HCT116 (cell line): ENCODE data around the gene KRT28. TPM values are rescaled to one million over a fixed set of nuclear protein-coding genes. Genes with fewer than 3 reads are reported as not detected.

Experiments used
- ATAC-seq: fragments of 200-7000 bp; cut with Tn5 transposase; 2 replicates; pipeline ENCODE4 v1.9.1; 2020; ENCODE audit warnings: mild to moderate bottlenecking, moderate library complexity
- BruUV-seq: library from RNA; stranded (reverse); fragments of 400-500 nt; replicated peaks from 2 replicates; lab custom pipeline; 2021; lab: Mats Ljungman, UMichigan
- CTCF ChIA-PET: fragments of 300-600 bp; sonication (Branson Sonifier 250); formaldehyde crosslinking; loops from one replicate; lab custom pipeline; 2021; ENCODE audit warnings: antibody characterized with exemption; lab: Charles Lee
- POLR2A ChIA-PET: fragments of 300-600, 350-600 bp; sonication (Branson Sonifier 250); formaldehyde crosslinking; loops from one replicate; lab custom pipeline; 2021; ENCODE audit warnings: antibody characterized with exemption; lab: Charles Lee
- RAD21 ChIA-PET, 2 experiments: fragments of 300-600 bp; sonication (Branson Sonifier 250); formaldehyde crosslinking; loops; one replicate each; lab custom pipeline; 2023; ENCODE audit warnings: low total read pairs in 2 of 2; ENCODE audit not compliant: uncharacterized antibody in 2 of 2, unreplicated experiment in 2 of 2, low non-redundant PET in 1 of 2; lab: Charles Lee
- DNase-seq: peaks from one replicate; pipeline ENCODE4 v3.0.0-alpha.2; 2010; ENCODE audit warnings: low read depth, low spot score
- H2AFZ ChIP-seq: fragments of 200-600 bp; shearing (Covaris generic), sonication (generic); 2 replicates; pipeline ENCODE4 v1.6.1; 2017; ENCODE audit warnings: low read depth, mixed run types, mixed read lengths, antibody characterized with exemption, low read length; ENCODE audit not compliant: poor library complexity, severe bottlenecking
- H3K27ac ChIP-seq: 2 replicates; pipeline ENCODE4 v1.5.1; 2012; ENCODE audit warnings: low read depth, low read length
- H3K27me3 ChIP-seq: fragments of 200-600 bp; sonication (generic); 2 replicates; pipeline ENCODE4 v1.6.1; 2016; ENCODE audit warnings: mixed run types, low read length, mixed read lengths; ENCODE audit not compliant: insufficient read depth
- H3K36me3 ChIP-seq, 2 experiments: fragments of 200-500 bp in 1 of 2; fragments of 200-600 bp in 1 of 2; sonication (Bioruptor generic) in 1 of 2; sonication (generic) in 1 of 2; 2 replicates each; pipeline versions ENCODE4 v1.5.1 to v1.6.1; 2014 to 2016; ENCODE audit warnings: low read length in 2 of 2, inconsistent platforms in 1 of 2, mixed read lengths in 1 of 2, mixed run types in 1 of 2; ENCODE audit not compliant: insufficient read depth in 2 of 2, control insufficient read depth in 1 of 2
- H3K4me1 ChIP-seq, 2 experiments: fragments of 200-600 bp in 1 of 2; sonication (generic) in 1 of 2; 2 replicates each; pipeline versions ENCODE4 v1.5.1 to v1.6.1; 2012 to 2017; ENCODE audit warnings: low read length in 2 of 2, inconsistent platforms in 1 of 2, mild to moderate bottlenecking in 1 of 2, mixed read lengths in 1 of 2, mixed run types in 1 of 2, moderate library complexity in 1 of 2; ENCODE audit not compliant: insufficient read depth in 2 of 2, control insufficient read depth in 1 of 2
- H3K4me2 ChIP-seq: fragments of 200-600 bp; sonication (generic); 2 replicates; pipeline ENCODE4 v1.6.1; 2017; ENCODE audit warnings: mixed run types, low read length, mixed read lengths
- H3K4me3 ChIP-seq, 2 experiments: fragments of 200-600 bp in 1 of 2; sonication (generic) in 1 of 2; replicated peaks in 1 of 2; 2 replicates each; pipeline ENCODE4 v1.5.1; 2011 to 2016; ENCODE audit warnings: low read length in 2 of 2, control low read depth in 1 of 2, low read depth in 1 of 2, mild to moderate bottlenecking in 1 of 2, mixed read lengths in 1 of 2, mixed run types in 1 of 2
- H3K79me2 ChIP-seq: fragments of 200-600 bp; sonication (generic); 2 replicates; pipeline ENCODE4 v1.6.1; 2017; ENCODE audit warnings: mild to moderate bottlenecking, mixed run types, low read length, moderate library complexity, mixed read lengths; ENCODE audit not compliant: insufficient read depth
- H3K9ac ChIP-seq: fragments of 200-600 bp; sonication (generic); 2 replicates; pipeline ENCODE4 v1.6.1; 2016; ENCODE audit warnings: low read length, mixed read lengths
- H3K9me2 ChIP-seq: fragments of 200-600 bp; sonication (generic), shearing (Covaris generic); 2 replicates; pipeline ENCODE4 v1.6.1; 2017; ENCODE audit warnings: mixed run types, mild to moderate bottlenecking, moderate library complexity; ENCODE audit not compliant: insufficient read depth
- H3K9me3 ChIP-seq, 2 experiments: fragments of 200-500 bp in 1 of 2; fragments of 200-600 bp in 1 of 2; sonication (Bioruptor generic) in 1 of 2; sonication (generic) in 1 of 2; 2 replicates each; pipeline ENCODE4 v1.6.1; 2014 to 2017; ENCODE audit warnings: low read length in 2 of 2, mixed read lengths in 2 of 2, inconsistent platforms in 1 of 2, low read depth in 1 of 2, mild to moderate bottlenecking in 1 of 2, mixed run types in 1 of 2, moderate library complexity in 1 of 2; ENCODE audit not compliant: control insufficient read depth in 1 of 2, insufficient read depth in 1 of 2
- H4K20me1 ChIP-seq: fragments of 200-600 bp; sonication (generic), shearing (Covaris generic); 2 replicates; pipeline ENCODE4 v1.6.1; 2017; ENCODE audit warnings: mixed run types, mild to moderate bottlenecking, moderate library complexity; ENCODE audit not compliant: insufficient read depth
- ATF3 ChIP-seq: IDR thresholded peaks from 2 replicates; pipeline ENCODE4 v1.6.1; 2012
- CBX3 ChIP-seq: IDR thresholded peaks from 2 replicates; pipeline ENCODE4 v1.6.1; 2012; ENCODE audit warnings: low read depth
- CEBPB ChIP-seq: IDR thresholded peaks from 2 replicates; pipeline ENCODE4 v1.6.1; 2012; ENCODE audit warnings: low read depth
- CTCF ChIP-seq, 3 experiments: fragments of 200-600 bp in 1 of 3; sonication (generic) in 1 of 3; IDR thresholded peaks in 2 of 3; conservative IDR thresholded peaks in 1 of 3; 2 replicates each; pipeline ENCODE4 v1.5.1; 2012 to 2017; ENCODE audit warnings: low read depth in 2 of 3, low read length in 2 of 3, antibody characterized with exemption in 1 of 3, borderline replicate concordance in 1 of 3, control low read depth in 1 of 3, mild to moderate bottlenecking in 1 of 3, mixed read lengths in 1 of 3, mixed run types in 1 of 3, moderate library complexity in 1 of 3; ENCODE audit not compliant: insufficient read depth in 1 of 3
- EZH2 ChIP-seq: fragments of 200-600 bp; sonication (generic); IDR thresholded peaks from 2 replicates; pipeline ENCODE4 v1.6.1; 2017; ENCODE audit warnings: antibody characterized with exemption, mixed run types
- EZH2phosphoT487 ChIP-seq: fragments of 200-600 bp; IDR thresholded peaks from 2 replicates; pipeline ENCODE4 v1.6.1; 2018; ENCODE audit warnings: antibody characterized with exemption, borderline replicate concordance
- FOSL1 ChIP-seq: IDR thresholded peaks from 2 replicates; pipeline ENCODE4 v1.6.1; 2012; ENCODE audit warnings: low read depth
- JUND ChIP-seq: IDR thresholded peaks from 2 replicates; pipeline ENCODE4 v1.6.1; 2012
- MAX ChIP-seq: IDR thresholded peaks from 2 replicates; pipeline ENCODE4 v1.6.1; 2012
- POLR2AphosphoS5 ChIP-seq: IDR thresholded peaks from 2 replicates; pipeline ENCODE4 v1.6.1; 2011; ENCODE audit warnings: mild to moderate bottlenecking, low read depth, low read length, moderate library complexity
- RAD21 ChIP-seq: IDR thresholded peaks from 2 replicates; pipeline ENCODE4 v1.6.1; 2012; ENCODE audit warnings: low read depth, mild to moderate bottlenecking
- SIN3A ChIP-seq: IDR thresholded peaks from 2 replicates; pipeline ENCODE4 v1.6.1; 2012; ENCODE audit warnings: low read depth
- SP1 ChIP-seq: IDR thresholded peaks from 2 replicates; pipeline ENCODE4 v1.6.1; 2012; ENCODE audit warnings: low read depth
- SRF ChIP-seq: IDR thresholded peaks from 2 replicates; pipeline ENCODE4 v1.6.1; 2012; ENCODE audit warnings: low read depth
- TCF7L2 ChIP-seq: IDR thresholded peaks from 2 replicates; pipeline ENCODE4 v1.7.0; 2011; ENCODE audit warnings: borderline replicate concordance, inconsistent platforms; ENCODE audit not compliant: insufficient read depth, insufficient read length; ENCODE audit errors: extremely low read depth
- YY1 ChIP-seq: IDR thresholded peaks from 2 replicates; pipeline ENCODE4 v1.6.1; 2011; ENCODE audit warnings: low read length, low read depth, moderate library complexity, mild to moderate bottlenecking; ENCODE audit not compliant: insufficient replicate concordance; ENCODE audit errors: extremely low read depth
- ZBTB33 ChIP-seq: IDR thresholded peaks from 2 replicates; pipeline ENCODE4 v1.6.1; 2011; ENCODE audit warnings: mild to moderate bottlenecking, low read length, moderate library complexity; ENCODE audit not compliant: insufficient replicate concordance; ENCODE audit errors: extremely low read depth
- intact Hi-C: fragments of 100-400 bp; cut with micrococcal nuclease; formaldehyde crosslinking; loops from 2 replicates; pipeline ENCODE4 v1.10.0; 2022
- total RNA-seq: library from RNA; stranded (reverse); gene quantifications from one replicate; pipeline ENCODE4 v1.2.1, GENCODE V29; 2021; ENCODE audit not compliant: unreplicated experiment

The KRT28 gene
- total RNA-seq, 1 experiment from 2014 or later = not detected

GRCh38 chr17:40777971-40778370 lies 21.8 kb downstream of the KRT28 start:
- no TSS peak for BruUV-seq
- DNase-seq (no peak), ATAC-seq (no peak)
- Histone ChIP-seq H3K27me3 (no peaks in the 10 kb centered on the region), H3K4me3 (no peak overlapping the region), H3K4me1 (no peaks in the 10 kb centered on the region), H3K36me3 (no peaks in the 10 kb centered on the region), H3K9ac (no peak overlapping the region), H4K20me1 (no peaks in the 10 kb centered on the region), H2AFZ (no peak overlapping the region), H3K9me3 (no peaks in the 10 kb centered on the region), H3K79me2 (no peaks in the 10 kb centered on the region), H3K27ac (no peak overlapping the region), H3K9me2 (no peaks in the 10 kb centered on the region), H3K4me2 (no peak overlapping the region)
- ChIA-PET CTCF (no interaction called here), POLR2A (no interaction called here), RAD21 (no interaction called here)
- intact Hi-C loops = no loop called here
- TF ChIP-seq EZH2 (no peak), CBX3 (no peak), MAX (no peak), SP1 (no peak), ATF3 (no peak), YY1 (no peak), SRF (no peak), FOSL1 (no peak), TCF7L2 (no peak), CEBPB (no peak), SIN3A (no peak), JUND (no peak), EZH2phosphoT487 (no peak)

GRCh38 chr17:40777459-40777858 lies 22.3 kb downstream of the KRT28 start:
- no peaks in the 10 kb centered on the region for H3K9me3 ChIP-seq
- H3K4me3 ChIP-seq = no peak overlapping the region
- H3K36me3 ChIP-seq = no peaks in the 10 kb centered on the region
- no peaks in the 10 kb centered on the region for H3K4me1 ChIP-seq
- DNase-seq (no peak), ATAC-seq (no peak)
- RAD21 ChIA-PET = no interaction called here
- POLR2A ChIA-PET = no interaction called here
- no peaks in the 10 kb centered on the region for H3K79me2 ChIP-seq
- H3K9me2 ChIP-seq = no peaks in the 10 kb centered on the region
- H2AFZ ChIP-seq = no peak overlapping the region
- H4K20me1 ChIP-seq = no peaks in the 10 kb centered on the region
- intact Hi-C loops = no loop called here
- CTCF ChIA-PET = no interaction called here
- H3K27ac ChIP-seq = no peak overlapping the region
- no peak overlapping the region for H3K9ac ChIP-seq
- H3K4me2 ChIP-seq = no peak overlapping the region
- no peaks in the 10 kb centered on the region for H3K27me3 ChIP-seq
- no TSS peak for BruUV-seq
- TF ChIP-seq SP1 (no peak), RAD21 (no peak), JUND (no peak), SRF (no peak), POLR2AphosphoS5 (no peak), CTCF (IDR thresholded peaks at IDR 0.05 in 2 of 3, conservative IDR thresholded peaks at IDR 0.05 in 1 of 3; ENCODE audit: borderline replicate concordance in 1 of 3, insufficient read depth in 1 of 3, low read depth in 2 of 3, low read length in 2 of 3) (no peak), ZBTB33 (no peak), CBX3 (no peak), FOSL1 (no peak), SIN3A (no peak)
